A673 (cell line): Measurements from ENCODE around the gene PROSER3. TPM values are rescaled to one million over a fixed set of nuclear protein-coding genes. Genes with fewer than 3 reads are reported as not detected.
A peak's percentile ranks its signal among the peaks of the same experiment; 100 is the strongest.

Experiments
- BruUV-seq: library from RNA; stranded (reverse); fragments of 400-500 nt; replicated peaks from 2 replicates; lab custom pipeline; 2021; lab: Mats Ljungman, UMichigan
- CTCF ChIA-PET: fragments of 300-600 bp; sonication (Branson Sonifier 250); formaldehyde crosslinking; loops from one replicate; lab custom pipeline; 2022; ENCODE audit warnings: antibody characterized with exemption; lab: Charles Lee
- POLR2A ChIA-PET: fragments of 300-600 bp; sonication (Branson Sonifier 250); formaldehyde crosslinking; loops from one replicate; lab custom pipeline; 2022; ENCODE audit warnings: antibody characterized with exemption; ENCODE audit not compliant: low non-redundant PET; lab: Charles Lee
- DNase-seq: peaks from one replicate; pipeline ENCODE4 v3.0.0-alpha.2; 2015; ENCODE audit warnings: low spot score
- H3K27ac ChIP-seq: fragments of 200-600 bp; sonication (generic); 2 replicates; pipeline ENCODE4 v1.5.1; 2016; ENCODE audit warnings: mixed run types, low read depth, mild to moderate bottlenecking, mixed read lengths, antibody characterized with exemption, low read length; ENCODE audit not compliant: poor library complexity, severe bottlenecking
- H3K27me3 ChIP-seq: fragments of 200-600 bp; sonication (generic); replicated peaks from 2 replicates; pipeline ENCODE4 v1.6.1; 2017; ENCODE audit warnings: mixed run types, low read depth, mild to moderate bottlenecking, mixed read lengths, antibody characterized with exemption, low read length; ENCODE audit not compliant: insufficient read depth, poor library complexity
- H3K36me3 ChIP-seq: fragments of 200-600 bp; sonication (generic); 2 replicates; pipeline ENCODE4 v1.6.1; 2016; ENCODE audit warnings: mixed run types, mild to moderate bottlenecking, mixed read lengths, antibody characterized with exemption, low read length; ENCODE audit not compliant: insufficient read depth, poor library complexity, severe bottlenecking
- H3K4me1 ChIP-seq: fragments of 200-600 bp; sonication (generic); 2 replicates; pipeline ENCODE4 v1.6.1; 2017; ENCODE audit warnings: mixed run types, mild to moderate bottlenecking, mixed read lengths, antibody characterized with exemption, low read length; ENCODE audit not compliant: insufficient read depth, poor library complexity, severe bottlenecking
- H3K4me3 ChIP-seq: fragments of 200-600 bp; sonication (generic); 2 replicates; pipeline ENCODE4 v1.5.1; 2016; ENCODE audit warnings: low read depth, mixed run types, mild to moderate bottlenecking, mixed read lengths, low read length; ENCODE audit not compliant: poor library complexity, severe bottlenecking
- H3K9me3 ChIP-seq: fragments of 200-600 bp; sonication (generic); 2 replicates; pipeline ENCODE4 v1.6.1; 2016; ENCODE audit warnings: mixed run types, low read depth, mild to moderate bottlenecking, mixed read lengths, antibody characterized with exemption, low read length; ENCODE audit not compliant: poor library complexity, severe bottlenecking
- EZH2 ChIP-seq: fragments of 200-600 bp; sonication (generic); IDR thresholded peaks from 2 replicates; pipeline ENCODE4 v1.6.1; 2017; ENCODE audit warnings: borderline replicate concordance, low read depth, mild to moderate bottlenecking, mixed read lengths, antibody characterized with exemption, low read length; ENCODE audit not compliant: poor library complexity, severe bottlenecking
- intact Hi-C: fragments of 100-400 bp; cut with micrococcal nuclease; formaldehyde crosslinking; loops from one replicate; pipeline ENCODE4 v1.10.0; 2022; ENCODE audit not compliant: unreplicated experiment
- total RNA-seq: library from RNA; stranded (reverse); gene quantifications from 2 replicates; pipeline ENCODE4 v1.2.3, GENCODE V29; 2021
- TF ChIP-seq, protein P1 (sequence below): fragments of 300-800, 200-600 bp; sonication (generic); conservative IDR thresholded peaks from 2 replicates; pipeline ENCODE4 v1.5.1; 2017; ENCODE audit warnings: low read depth, mild to moderate bottlenecking, antibody characterized with exemption, low read length, moderate library complexity, mixed read lengths

PROSER3 gene
- total RNA-seq, 1 experiment from 2014 or later: 38.4 TPM

DNA sequence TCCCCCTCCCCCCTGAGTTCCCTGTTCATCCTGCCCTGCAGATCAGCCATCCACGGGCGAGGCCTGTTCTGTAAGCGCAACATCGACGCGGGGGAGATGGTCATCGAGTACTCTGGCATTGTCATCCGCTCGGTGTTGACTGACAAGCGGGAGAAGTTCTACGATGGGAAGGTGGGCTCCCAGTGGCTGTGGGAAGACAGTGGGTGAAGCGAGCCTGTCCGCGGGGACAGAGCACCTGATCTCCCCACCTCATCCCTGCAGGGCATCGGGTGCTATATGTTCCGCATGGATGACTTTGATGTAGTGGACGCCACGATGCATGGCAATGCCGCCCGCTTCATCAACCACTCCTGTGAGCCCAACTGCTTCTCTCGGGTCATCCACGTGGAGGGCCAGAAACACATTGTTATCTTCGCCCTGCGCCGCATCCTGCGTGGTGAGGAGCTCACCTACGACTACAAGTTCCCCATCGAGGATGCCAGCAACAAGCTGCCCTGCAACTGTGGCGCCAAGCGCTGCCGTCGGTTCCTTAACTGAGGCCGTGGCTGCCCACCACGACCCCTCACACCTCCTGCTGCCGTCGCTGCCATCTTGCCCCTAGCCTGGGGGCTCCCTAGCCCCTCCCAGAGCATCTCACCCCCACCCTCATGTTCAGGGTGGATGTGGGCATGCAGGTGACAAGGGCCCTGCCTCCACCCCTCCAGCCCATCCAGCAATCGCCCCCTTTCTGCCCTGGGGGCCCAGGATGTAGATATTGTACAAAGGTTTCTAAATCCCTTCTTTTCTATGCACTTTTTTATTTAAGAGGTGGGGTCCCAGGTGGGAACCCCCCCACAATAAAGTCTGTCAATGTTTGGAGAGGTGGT, 19.7 kb upstream of the PROSER3 start:
- intact Hi-C loops: no loop called here
- H3K4me3 ChIP-seq: no peak overlapping the region
- POLR2A ChIA-PET: no interaction called here
- no peaks in the 10 kb centered on the region for H3K4me1 ChIP-seq
- TF ChIP-seq EZH2: no peak
- TF ChIP-seq, protein P1, sequence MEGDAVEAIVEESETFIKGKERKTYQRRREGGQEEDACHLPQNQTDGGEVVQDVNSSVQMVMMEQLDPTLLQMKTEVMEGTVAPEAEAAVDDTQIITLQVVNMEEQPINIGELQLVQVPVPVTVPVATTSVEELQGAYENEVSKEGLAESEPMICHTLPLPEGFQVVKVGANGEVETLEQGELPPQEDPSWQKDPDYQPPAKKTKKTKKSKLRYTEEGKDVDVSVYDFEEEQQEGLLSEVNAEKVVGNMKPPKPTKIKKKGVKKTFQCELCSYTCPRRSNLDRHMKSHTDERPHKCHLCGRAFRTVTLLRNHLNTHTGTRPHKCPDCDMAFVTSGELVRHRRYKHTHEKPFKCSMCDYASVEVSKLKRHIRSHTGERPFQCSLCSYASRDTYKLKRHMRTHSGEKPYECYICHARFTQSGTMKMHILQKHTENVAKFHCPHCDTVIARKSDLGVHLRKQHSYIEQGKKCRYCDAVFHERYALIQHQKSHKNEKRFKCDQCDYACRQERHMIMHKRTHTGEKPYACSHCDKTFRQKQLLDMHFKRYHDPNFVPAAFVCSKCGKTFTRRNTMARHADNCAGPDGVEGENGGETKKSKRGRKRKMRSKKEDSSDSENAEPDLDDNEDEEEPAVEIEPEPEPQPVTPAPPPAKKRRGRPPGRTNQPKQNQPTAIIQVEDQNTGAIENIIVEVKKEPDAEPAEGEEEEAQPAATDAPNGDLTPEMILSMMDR: no peak
- H3K27ac ChIP-seq: no peak overlapping the region
- CTCF ChIA-PET: no interaction called here
- no peaks in the 10 kb centered on the region for H3K9me3 ChIP-seq
- DNase-seq: no peak
- H3K27me3 ChIP-seq: no peaks in the 10 kb centered on the region
- H3K36me3 ChIP-seq: peaks cover 43% of the 10 kb centered on the region
- TSS peak; percentile 82 for BruUV-seq

DNA sequence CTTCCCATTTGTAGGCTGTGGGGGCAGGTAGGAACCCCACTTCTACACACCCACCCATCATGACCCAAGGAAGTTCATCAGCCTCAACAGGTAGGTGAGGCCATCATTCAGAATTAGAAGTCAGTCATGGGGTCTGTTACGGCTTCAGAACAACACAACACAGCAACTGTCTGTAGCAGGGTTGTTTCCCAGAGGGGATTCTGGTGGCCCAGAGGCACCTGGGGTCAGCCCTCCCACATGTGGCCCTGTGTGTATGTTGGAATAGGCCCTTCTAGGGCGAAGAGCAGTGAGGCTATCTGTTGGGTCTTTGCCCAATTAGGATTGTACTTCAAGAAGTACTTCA, 19.1 kb upstream of the PROSER3 start:
- Histone ChIP-seq H3K27me3 (no peaks in the 10 kb centered on the region), H3K4me1 (no peaks in the 10 kb centered on the region), H3K9me3 (no peaks in the 10 kb centered on the region), H3K4me3 (no peak overlapping the region), H3K27ac (no peak overlapping the region), H3K36me3 (peaks cover 37% of the 10 kb centered on the region)
- CTCF ChIA-PET: no interaction called here
- POLR2A ChIA-PET: no interaction called here
- no peak for DNase-seq
- intact Hi-C loops: no loop called here
- TF ChIP-seq, protein P1: no peak
- TF ChIP-seq EZH2: no peak
- no TSS peak for BruUV-seq

DNA sequence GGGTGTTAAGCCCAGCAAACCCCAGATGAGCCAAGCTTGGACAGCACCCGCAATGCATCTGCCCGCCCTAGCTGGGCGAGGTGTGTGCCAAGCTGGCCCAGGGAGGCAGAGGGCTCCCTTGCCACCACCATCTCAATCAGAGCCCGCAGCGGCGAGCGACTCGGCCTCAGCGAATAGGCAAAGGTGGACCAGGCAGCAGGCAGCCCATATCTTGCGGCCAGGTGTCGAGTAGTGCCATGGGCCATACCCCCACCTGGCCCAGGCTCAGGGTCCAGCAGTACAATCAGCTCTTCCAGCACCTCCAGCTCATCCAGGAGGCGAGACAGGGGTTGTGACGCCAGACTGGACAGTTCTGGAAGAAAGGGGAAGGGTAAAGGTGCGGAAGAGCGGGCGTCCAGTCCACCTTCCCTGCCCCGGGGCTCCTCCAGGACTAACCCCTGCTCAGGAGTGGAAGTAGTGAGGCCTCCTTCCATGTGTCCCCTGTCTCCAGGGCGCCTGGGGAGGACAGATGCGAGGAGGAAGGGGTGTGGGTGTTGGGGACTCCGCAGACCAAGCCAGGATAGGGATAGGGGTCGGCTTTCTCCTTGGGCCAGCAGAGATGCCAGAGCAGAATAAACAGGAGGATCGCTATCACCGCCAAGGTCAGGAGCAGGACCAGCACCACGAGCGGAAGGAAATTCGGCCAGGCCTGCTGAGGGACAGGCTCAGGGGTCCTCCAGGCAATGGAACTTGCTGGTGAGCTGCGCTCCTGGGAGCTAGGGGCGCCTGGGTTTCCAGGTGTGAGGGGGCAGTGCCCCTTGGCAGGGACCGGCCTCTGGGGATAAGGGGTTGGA, 18.5 kb upstream of the PROSER3 start:
- ChIA-PET POLR2A (no interaction called here), CTCF (interaction anchor here (1.2 kb wide), 1 partner anchor 44 kb away, joined by 14 read pairs; no protein-coding TSS in a partner anchor)
- no TSS peak for BruUV-seq
- Histone ChIP-seq H3K27me3 (no peaks in the 10 kb centered on the region), H3K27ac (peak overlapping the region; percentile 75), H3K4me3 (peak overlapping the region; percentile 65), H3K36me3 (peaks cover 31% of the 10 kb centered on the region), H3K4me1 (peaks cover 2% of the 10 kb centered on the region), H3K9me3 (no peaks in the 10 kb centered on the region)
- DNase-seq: no peak
- intact Hi-C loops: loop anchor here (10.0 kb wide), 1 partner anchor 195 kb away; the partner anchor contains the start of gene LRFN3
- TF ChIP-seq, protein P1: no peak
- TF ChIP-seq EZH2: no peak
